CD4-positive, alpha-beta T cell (primary cell): Measurements from ENCODE around the gene ATRNL1. TPM values are rescaled to one million over a fixed set of nuclear protein-coding genes. Genes with fewer than 3 reads are reported as not detected.
"Not testable (repeated sequence)": the region's sequence is repeated elsewhere in the genome, so short reads cannot be mapped to it uniquely, and the experiment has no call there.

Source experiments
- ATAC-seq: fragments of 200-7000 bp; cut with Tn5 transposase; one replicate; pipeline ENCODE4 v1.10.0; 2022; ENCODE audit warnings: mild to moderate bottlenecking; ENCODE audit not compliant: poor library complexity
- CTCF ChIA-PET: fragments of 350-600 bp; sonication (Branson Sonifier 250); formaldehyde crosslinking; loops from one replicate; lab custom pipeline; 2021; ENCODE audit warnings: antibody characterized with exemption, inconsistent platforms; lab: Charles Lee
- POLR2A ChIA-PET: fragments of 350-600 bp; sonication (Branson Sonifier 250); formaldehyde crosslinking; loops from one replicate; lab custom pipeline; 2021; ENCODE audit warnings: antibody characterized with exemption, inconsistent platforms; lab: Charles Lee
- DNase-seq, 14 experiments: peaks; one replicate each; pipeline ENCODE4 v3.0.0-alpha.2; 2013 to 2020; ENCODE audit warnings: mixed read lengths in 2 of 14
- H3K27ac ChIP-seq, 2 donors: one replicate each; pipeline versions ENCODE4 v1.5.1 to v1.7.0; 2013; ENCODE audit warnings: low read length in 2 of 2, low read depth in 1 of 2, mild to moderate bottlenecking in 1 of 2
- H3K27me3 ChIP-seq, 2 experiments: 1 replicate in 1 of 2; 2 replicates in 1 of 2; pipeline versions ENCODE4 v1.6.1 to v1.7.0; 2013; ENCODE audit warnings: low read length in 2 of 2, control low read depth in 1 of 2, mild to moderate bottlenecking in 1 of 2, moderate library complexity in 1 of 2; ENCODE audit not compliant: insufficient read depth in 2 of 2, control insufficient read depth in 1 of 2
- H3K36me3 ChIP-seq: one replicate; pipeline ENCODE4 v1.6.1; 2013; ENCODE audit warnings: low read length, control low read depth; ENCODE audit not compliant: insufficient read depth
- H3K4me1 ChIP-seq: one replicate; pipeline ENCODE4 v1.6.1; 2013; ENCODE audit warnings: low read length, control low read depth; ENCODE audit not compliant: insufficient read depth
- H3K4me3 ChIP-seq: one replicate; pipeline ENCODE4 v1.5.1; 2013; ENCODE audit warnings: mild to moderate bottlenecking, low read length, moderate library complexity
- H3K9me3 ChIP-seq, 2 experiments: 1 replicate in 1 of 2; 2 replicates in 1 of 2; pipeline versions ENCODE4 v1.6.1 to v1.7.0; 2013; ENCODE audit warnings: low read length in 2 of 2, mild to moderate bottlenecking in 2 of 2, control low read depth in 1 of 2, moderate library complexity in 1 of 2; ENCODE audit not compliant: control insufficient read depth in 1 of 2, insufficient read depth in 1 of 2
- H3K27ac Mint-ChIP-seq: one replicate; pipeline ENCODE4 v1.8.0; 2020; ENCODE audit warnings: mixed read lengths
- H3K27me3 Mint-ChIP-seq: one replicate; pipeline ENCODE4 v1.8.0; 2021; ENCODE audit warnings: mixed read lengths
- H3K36me3 Mint-ChIP-seq: one replicate; pipeline ENCODE4 v1.8.0; 2021; ENCODE audit warnings: low read depth, mixed read lengths
- H3K4me1 Mint-ChIP-seq: one replicate; pipeline ENCODE4 v1.8.0; 2021; ENCODE audit warnings: low read depth, mixed read lengths
- H3K4me3 Mint-ChIP-seq: one replicate; pipeline ENCODE4 v1.8.0; 2020; ENCODE audit warnings: mild to moderate bottlenecking, mixed read lengths
- H3K9me3 Mint-ChIP-seq: one replicate; pipeline ENCODE4 v1.8.0; 2020; ENCODE audit warnings: mixed read lengths
- CTCF ChIP-seq: fragments of 200-600 bp; IDR thresholded peaks from one replicate; pipeline ENCODE4 v1.8.0; 2022; ENCODE audit warnings: antibody characterized with exemption, mild to moderate bottlenecking
- intact Hi-C, 2 experiments: fragments of 100-400 bp; cut with DNase I in 1 of 2; cut with micrococcal nuclease in 1 of 2; formaldehyde crosslinking; loops; one replicate each; pipeline versions ENCODE4 v1.15.1 to v1.9.0; 2023 to 2025; cut with DNase I, micrococcal nuclease
- total RNA-seq, 174 experiments: library from RNA in 2 of 174; stranded (reverse) in 2 of 174; gene quantifications; one replicate each; pipeline ENCODE4 v1.2.3 and lab custom pipeline; 2021 to 2026

The ATRNL1 gene
- total RNA-seq, 2 experiments from 2014 or later, result not detected

GRCh38 chr10:115328331-115328730 lies 235.2 kb downstream of the ATRNL1 start:
- no peaks in the 10 kb centered on the region for H3K4me1 Mint-ChIP-seq
- intact Hi-C loops, result no loop called here
- ATAC-seq (no peak), DNase-seq (no peak)
- Histone ChIP-seq H3K9me3 (peaks cover 0 to 7% of the 10 kb centered on the region in 2 experiments), H3K27ac (no peak overlapping the region), H3K36me3 (no peaks in the 10 kb centered on the region), H3K4me3 (no peak overlapping the region), H3K4me1 (no peaks in the 10 kb centered on the region), H3K27me3 (no peaks in the 10 kb centered on the region)
- ChIA-PET CTCF (no interaction called here), POLR2A (no interaction called here)
- H3K27me3 Mint-ChIP-seq, result no peaks in the 10 kb centered on the region
- H3K27ac Mint-ChIP-seq, result no peak overlapping the region
- peaks cover 8% of the 10 kb centered on the region for H3K9me3 Mint-ChIP-seq
- TF ChIP-seq CTCF, result no peak
- H3K36me3 Mint-ChIP-seq, result no peaks in the 10 kb centered on the region
- H3K4me3 Mint-ChIP-seq, result no peak overlapping the region

GRCh38 chr10:115335366-115335765 lies 242.2 kb downstream of the ATRNL1 start:
- H3K9me3 Mint-ChIP-seq, result no peaks in the 10 kb centered on the region
- Histone ChIP-seq H3K36me3 (no peaks in the 10 kb centered on the region), H3K27me3 (no peaks in the 10 kb centered on the region), H3K27ac (no peak overlapping the region), H3K4me3 (no peak overlapping the region), H3K9me3 (peaks cover 0 to 3% of the 10 kb centered on the region in 2 experiments), H3K4me1 (no peaks in the 10 kb centered on the region)
- intact Hi-C loops, result no loop called here
- H3K4me1 Mint-ChIP-seq, result no peaks in the 10 kb centered on the region
- POLR2A ChIA-PET, result no interaction called here
- H3K36me3 Mint-ChIP-seq, result no peaks in the 10 kb centered on the region
- no peak overlapping the region for H3K27ac Mint-ChIP-seq
- no peak for TF ChIP-seq CTCF
- H3K4me3 Mint-ChIP-seq, result no peak overlapping the region
- CTCF ChIA-PET, result no interaction called here
- DNase-seq (no peak), ATAC-seq (no peak)
- no peaks in the 10 kb centered on the region for H3K27me3 Mint-ChIP-seq

- H3K4me1 ChIP-seq, result no peaks in the 10 kb centered on the region
- ATAC-seq (no peak), DNase-seq (peak in 3 of 14 experiments; percentile 3 to 20 (median 8))
- no peaks in the 10 kb centered on the region for H3K27me3 Mint-ChIP-seq
- no peak overlapping the region for H3K27ac ChIP-seq
- H3K9me3 ChIP-seq, result no peaks in the 10 kb centered on the region
- no peak overlapping the region for H3K4me3 Mint-ChIP-seq
- POLR2A ChIA-PET, result no interaction called here
- intact Hi-C loops, result no loop called here
- no peaks in the 10 kb centered on the region for H3K27me3 ChIP-seq
- no peaks in the 10 kb centered on the region for H3K36me3 Mint-ChIP-seq
- H3K9me3 Mint-ChIP-seq, result no peaks in the 10 kb centered on the region
- no peak overlapping the region for H3K27ac Mint-ChIP-seq
- H3K4me1 Mint-ChIP-seq, result no peaks in the 10 kb centered on the region
- CTCF ChIA-PET, result no interaction called here
- H3K4me3 ChIP-seq, result no peak overlapping the region
- no peak for TF ChIP-seq CTCF
- H3K36me3 ChIP-seq, result no peaks in the 10 kb centered on the region
Observed at GRCh38 chr10:115355162-115355760, 262.1 kb downstream of the ATRNL1 start.

- H3K4me1 ChIP-seq, H3K36me3 Mint-ChIP-seq, H3K36me3 ChIP-seq, H3K4me3 ChIP-seq, H3K27me3 Mint-ChIP-seq, H3K27ac Mint-ChIP-seq, H3K4me3 Mint-ChIP-seq, ATAC-seq, POLR2A ChIA-PET, DNase-seq, H3K27me3 ChIP-seq, intact Hi-C loops, H3K27ac ChIP-seq, CTCF ChIA-PET, H3K4me1 Mint-ChIP-seq, H3K9me3 ChIP-seq: not testable (repeated sequence)
- peaks cover 11% of the 10 kb centered on the region for H3K9me3 Mint-ChIP-seq
Observed at GRCh38 chr10:115367920-115368319, 274.8 kb downstream of the ATRNL1 start.
